Endothelial cell of umbilical vein (primary cell): ENCODE results near the gene DUSP28. TPM values are rescaled to one million over a fixed set of nuclear protein-coding genes. Genes with fewer than 3 reads are reported as not detected.

Source experiments
- BruUV-seq: library from RNA; stranded (reverse); fragments of 400-500 nt; replicated peaks from 2 replicates; lab custom pipeline; 2021; lab: Mats Ljungman, UMichigan
- CTCF ChIA-PET: fragments of 300-600, 350-600 bp; sonication (Branson Sonifier 250); formaldehyde crosslinking; loops from one replicate; lab custom pipeline; 2021; ENCODE audit warnings: antibody characterized with exemption, inconsistent platforms; lab: Charles Lee
- POLR2A ChIA-PET: fragments of 300-600, 350-600 bp; sonication (Branson Sonifier 250); formaldehyde crosslinking; loops from one replicate; lab custom pipeline; 2021; ENCODE audit warnings: antibody characterized with exemption, inconsistent platforms; lab: Charles Lee
- DNase-seq: peaks from one replicate; pipeline ENCODE4 v3.0.0-alpha.2; 2011; ENCODE audit warnings: low read depth, low spot score
- FAIRE-seq: peaks from 2 replicates; lab custom pipeline; 2011; peaks lifted over from hg19 to GRCh38; lab: Jason Lieb, UNC
- H2AFZ ChIP-seq: 2 replicates; pipeline ENCODE4 v1.6.0; 2012; ENCODE audit warnings: low read depth, low read length, control low read depth, inconsistent platforms
- H3K27ac ChIP-seq: 2 replicates; pipeline ENCODE4 v1.5.1; 2011; ENCODE audit warnings: low read depth, mild to moderate bottlenecking, control low read depth, low read length, moderate library complexity; ENCODE audit not compliant: insufficient read depth
- H3K27me3 ChIP-seq, 2 experiments: 2 replicates each; pipeline versions ENCODE4 v1.6.0 to v1.6.1; 2011; ENCODE audit warnings: low read length in 2 of 2, mixed read lengths in 1 of 2; ENCODE audit not compliant: control insufficient read depth in 2 of 2, insufficient read depth in 2 of 2
- H3K36me3 ChIP-seq, 2 experiments: 2 replicates in 1 of 2; 3 replicates in 1 of 2; pipeline ENCODE4 v1.5.1; 2011; ENCODE audit warnings: low read length in 2 of 2, mild to moderate bottlenecking in 1 of 2, moderate library complexity in 1 of 2; ENCODE audit not compliant: control insufficient read depth in 2 of 2, insufficient read depth in 2 of 2; ENCODE audit errors: extremely low read depth in 1 of 2
- H3K4me1 ChIP-seq: 3 replicates; pipeline ENCODE4 v1.5.1; 2011; ENCODE audit warnings: mild to moderate bottlenecking, low read length; ENCODE audit not compliant: control insufficient read depth, insufficient read depth; ENCODE audit errors: extremely low read depth
- H3K4me2 ChIP-seq: 2 replicates; pipeline ENCODE4 v1.6.1; 2011; ENCODE audit warnings: low read length, control low read depth, mixed read lengths; ENCODE audit not compliant: insufficient read depth
- H3K4me3 ChIP-seq, 3 experiments: fragments of 200-600 bp in 1 of 3; sonication (generic), shearing (Covaris generic) in 1 of 3; replicated peaks in 1 of 3; 2 replicates each; pipeline ENCODE4 v1.5.1; 2011 to 2016; ENCODE audit warnings: control low read depth in 3 of 3, low read length in 3 of 3, mild to moderate bottlenecking in 2 of 3, inconsistent platforms in 1 of 3, low read depth in 1 of 3, moderate library complexity in 1 of 3; ENCODE audit not compliant: insufficient read depth in 1 of 3
- H3K79me2 ChIP-seq: 2 replicates; pipeline ENCODE4 v1.6.0; 2012; ENCODE audit warnings: low read length, inconsistent platforms; ENCODE audit not compliant: control insufficient read depth, insufficient read depth
- H3K9ac ChIP-seq: replicated peaks from 2 replicates; pipeline ENCODE3; 2011; ENCODE audit warnings: low read length, control low read depth; ENCODE audit not compliant: insufficient read depth; ENCODE audit errors: extremely low read depth
- H3K9me1 ChIP-seq: replicated peaks from 3 replicates; pipeline ENCODE4 v1.6.0; 2011; ENCODE audit warnings: mild to moderate bottlenecking, low read length; ENCODE audit not compliant: control insufficient read depth, insufficient read depth; ENCODE audit errors: extremely low read depth
- H3K9me3 ChIP-seq: replicated peaks from 2 replicates; pipeline ENCODE4 v1.5.1; 2012; ENCODE audit warnings: low read length, inconsistent platforms; ENCODE audit not compliant: control insufficient read depth, insufficient read depth
- H4K20me1 ChIP-seq: replicated peaks from 2 replicates; pipeline ENCODE3; 2011; ENCODE audit warnings: mild to moderate bottlenecking, low read length; ENCODE audit not compliant: control insufficient read depth, insufficient read depth; ENCODE audit errors: extremely low read depth
- EZH2 ChIP-seq: IDR thresholded peaks from 2 replicates; pipeline ENCODE4 v1.6.1; 2012; ENCODE audit warnings: borderline replicate concordance, low read depth, mild to moderate bottlenecking, moderate library complexity, low read length, inconsistent platforms; ENCODE audit not compliant: severe bottlenecking
- FOS ChIP-seq: IDR thresholded peaks from 2 replicates; pipeline ENCODE4 v1.6.1; 2011; ENCODE audit warnings: mild to moderate bottlenecking, low read length, moderate library complexity, borderline replicate concordance; ENCODE audit not compliant: insufficient read depth
- GATA2 ChIP-seq: IDR thresholded peaks from 2 replicates; pipeline ENCODE4 v1.7.0; 2011; ENCODE audit warnings: low read depth, mild to moderate bottlenecking, moderate library complexity, mixed read lengths, low read length; ENCODE audit not compliant: insufficient read length, insufficient read depth
- JUN ChIP-seq: IDR thresholded peaks from 2 replicates; pipeline ENCODE4 v1.6.1; 2011; ENCODE audit warnings: borderline replicate concordance, low read depth; ENCODE audit not compliant: insufficient read length, insufficient read depth
- MAX ChIP-seq: IDR thresholded peaks from 2 replicates; pipeline ENCODE4 v1.6.1; 2011; ENCODE audit not compliant: insufficient read depth, insufficient read length
- MYC ChIP-seq: IDR thresholded peaks from one replicate; pipeline ENCODE4 v1.6.1; 2011; ENCODE audit warnings: mild to moderate bottlenecking, low read depth, low read length
- POLR2A ChIP-seq: IDR thresholded peaks from 2 replicates; pipeline ENCODE4 v1.6.1; 2012; ENCODE audit warnings: low read depth, mild to moderate bottlenecking, control low read depth, low read length
- POLR2AphosphoS5 ChIP-seq: IDR thresholded peaks from 2 replicates; pipeline ENCODE4 v1.6.1; 2012; ENCODE audit warnings: low read depth, mild to moderate bottlenecking, control low read depth, low read length, moderate library complexity; ENCODE audit not compliant: insufficient read depth
- dilution Hi-C: fragments of 300-500 bp; cut with MboI; formaldehyde crosslinking; loops from one replicate; pipeline ENCODE4 v1.15.0; 2019; ENCODE audit warnings: low sequenced_read_pairs; ENCODE audit not compliant: extremely low pct_ligation_motif_present
- intact Hi-C: fragments of 100-400 bp; cut with micrococcal nuclease; formaldehyde crosslinking; loops from one replicate; pipeline ENCODE4 v1.10.0; 2022
- polyA plus RNA-seq, 4 experiments: library from polyadenylated mRNA; depleted of rRNA in 3 of 4; stranded (reverse) in 3 of 4; unstranded in 1 of 4; fragments of >200 nt; gene quantifications; 2 replicates each; pipeline versions ENCODE4 v1.2.1 to v1.2.3, GENCODE V29; 2011 to 2012; ENCODE audit warnings: missing spikeins in 1 of 4
- total RNA-seq: library from RNA; stranded (reverse); gene quantifications from 2 replicates; pipeline ENCODE4 v1.2.3, GENCODE V29; 2021
- TF ChIP-seq, protein P1 (sequence below), 2 donors: IDR thresholded peaks; 1 replicate in 1 of 2; 2 replicates in 1 of 2; pipeline ENCODE4 v1.5.1; 2011; ENCODE audit warnings: low read length in 2 of 2, mild to moderate bottlenecking in 2 of 2, moderate library complexity in 2 of 2, control low read depth in 1 of 2, inconsistent platforms in 1 of 2, low read depth in 1 of 2; ENCODE audit not compliant: insufficient read depth in 1 of 2; ENCODE audit errors: extremely low read depth in 1 of 2

DUSP28 gene
- total and polyA plus RNA-seq, 2 donors (not counting 3 experiments of a cell fraction or from before 2014, with no cell fraction given) = 2.2 to 4.3 TPM

DNA sequence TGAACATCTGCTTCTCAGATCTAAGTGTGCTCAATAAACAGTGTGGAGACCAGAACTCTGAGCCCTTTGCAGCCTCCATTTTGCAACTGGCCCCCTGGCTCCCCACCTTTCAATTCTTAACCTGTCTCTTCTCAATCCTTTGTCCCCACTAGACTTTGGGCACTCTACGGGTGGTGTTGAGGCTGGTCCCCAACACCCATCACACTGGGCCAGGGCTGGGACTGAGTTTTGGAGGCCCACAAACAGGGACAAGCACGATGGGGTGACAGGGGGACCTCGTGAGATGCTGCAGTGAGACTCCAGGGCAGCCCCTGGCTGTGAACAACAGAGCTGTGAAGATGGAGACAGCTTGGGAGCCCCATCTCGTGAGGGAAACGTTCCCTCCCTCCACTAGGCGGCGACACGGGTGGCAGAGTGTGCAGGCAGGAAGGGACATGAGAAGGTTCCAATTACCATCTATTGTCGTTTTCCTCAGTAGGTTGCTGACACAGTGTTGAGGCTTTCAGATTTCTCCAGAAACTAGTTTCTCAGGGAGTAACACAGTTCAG, 3.5 kb upstream of the DUSP28 start:
- peak; percentile 85 for FAIRE-seq
- intact Hi-C loops (no loop called here), dilution Hi-C loops (no loop called here)
- TF ChIP-seq POLR2A (no peak), MYC (no peak)
- TF ChIP-seq, protein P1, sequence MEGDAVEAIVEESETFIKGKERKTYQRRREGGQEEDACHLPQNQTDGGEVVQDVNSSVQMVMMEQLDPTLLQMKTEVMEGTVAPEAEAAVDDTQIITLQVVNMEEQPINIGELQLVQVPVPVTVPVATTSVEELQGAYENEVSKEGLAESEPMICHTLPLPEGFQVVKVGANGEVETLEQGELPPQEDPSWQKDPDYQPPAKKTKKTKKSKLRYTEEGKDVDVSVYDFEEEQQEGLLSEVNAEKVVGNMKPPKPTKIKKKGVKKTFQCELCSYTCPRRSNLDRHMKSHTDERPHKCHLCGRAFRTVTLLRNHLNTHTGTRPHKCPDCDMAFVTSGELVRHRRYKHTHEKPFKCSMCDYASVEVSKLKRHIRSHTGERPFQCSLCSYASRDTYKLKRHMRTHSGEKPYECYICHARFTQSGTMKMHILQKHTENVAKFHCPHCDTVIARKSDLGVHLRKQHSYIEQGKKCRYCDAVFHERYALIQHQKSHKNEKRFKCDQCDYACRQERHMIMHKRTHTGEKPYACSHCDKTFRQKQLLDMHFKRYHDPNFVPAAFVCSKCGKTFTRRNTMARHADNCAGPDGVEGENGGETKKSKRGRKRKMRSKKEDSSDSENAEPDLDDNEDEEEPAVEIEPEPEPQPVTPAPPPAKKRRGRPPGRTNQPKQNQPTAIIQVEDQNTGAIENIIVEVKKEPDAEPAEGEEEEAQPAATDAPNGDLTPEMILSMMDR (IDR thresholded peaks at IDR 0.05; ENCODE audit: extremely low read depth in 1 of 2, insufficient read depth in 1 of 2, low read depth in 1 of 2, low read length in 2 of 2) = peak; percentile 56 to 57
- CTCF ChIA-PET = interaction anchor here (0.5 to 4.3 kb wide), 6 partner anchors 10 to 319 kb away, joined by 3 to 22 read pairs (median 6); partner anchors contain the start of gene CAPN10
- Histone ChIP-seq H3K9ac (no peak overlapping the region), H3K9me1 (no peaks in the 10 kb centered on the region), H4K20me1 (no peaks in the 10 kb centered on the region), H3K27ac (no peak overlapping the region), H3K4me3 (no peak overlapping the region), H3K27me3 (no peaks in the 10 kb centered on the region), H3K4me1 (peaks cover 26% of the 10 kb centered on the region), H2AFZ (no peak overlapping the region), H3K4me2 (peak overlapping the region; percentile 63), H3K9me3 (no peaks in the 10 kb centered on the region), H3K79me2 (peaks cover 13% of the 10 kb centered on the region), H3K36me3 (peaks cover 0 to 2% of the 10 kb centered on the region in 2 experiments)
- POLR2A ChIA-PET = no interaction called here
- BruUV-seq = no TSS peak
- DNase-seq = peak; percentile 32

DNA sequence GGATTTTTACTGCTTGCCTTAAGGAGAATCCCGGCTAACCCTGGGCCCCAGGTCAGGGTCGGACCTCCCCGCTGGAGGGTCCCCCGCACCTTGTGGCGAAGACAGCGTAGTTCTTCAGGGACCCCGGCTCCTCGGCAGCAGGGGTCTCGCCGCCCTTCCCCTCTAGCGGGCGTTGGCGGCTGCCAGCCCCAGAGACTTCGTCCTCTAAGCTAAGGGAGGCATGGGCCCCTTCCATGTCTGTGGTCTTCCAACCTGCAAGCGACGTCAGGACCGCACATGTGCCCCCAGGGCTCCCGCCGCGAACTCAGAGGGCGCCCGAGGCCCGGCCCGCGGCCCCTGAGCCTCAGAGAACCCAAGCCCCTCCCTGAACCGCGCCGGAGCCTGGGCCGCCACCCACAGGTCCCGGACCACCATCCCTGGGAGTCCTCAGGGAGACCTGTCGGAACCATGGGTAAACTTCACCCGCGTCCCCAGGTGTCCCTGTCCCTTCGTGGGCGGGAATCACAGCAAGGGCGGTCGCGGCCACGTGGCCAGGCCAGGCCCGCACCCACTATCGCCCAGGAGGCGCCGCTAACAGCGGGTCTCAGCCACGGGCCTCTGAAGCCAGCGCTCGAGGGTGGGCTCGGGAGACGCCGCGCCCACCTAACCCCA, 2.9 kb upstream of the DUSP28 start:
- Histone ChIP-seq H3K9ac (peak overlapping the region; percentile 27), H4K20me1 (no peaks in the 10 kb centered on the region), H3K4me2 (peak overlapping the region; percentile 63), H3K9me3 (no peaks in the 10 kb centered on the region), H2AFZ (peak overlapping the region; percentile 50), H3K27me3 (no peaks in the 10 kb centered on the region), H3K9me1 (no peaks in the 10 kb centered on the region), H3K79me2 (peaks cover 13% of the 10 kb centered on the region), H3K4me3 (peak overlapping the region in 2 of 3 experiments; percentile 10 to 39), H3K27ac (no peak overlapping the region), H3K4me1 (peaks cover 32% of the 10 kb centered on the region), H3K36me3 (peaks cover 0 to 2% of the 10 kb centered on the region in 2 experiments)
- ChIA-PET POLR2A (no interaction called here), CTCF (interaction anchor here (0.5 to 4.3 kb wide), 6 partner anchors 9 to 320 kb away, joined by 3 to 22 read pairs (median 6); partner anchors contain the start of gene CAPN10)
- no peak for TF ChIP-seq GATA2
- TF ChIP-seq MAX = no peak
- TF ChIP-seq MYC = no peak
- no peak for TF ChIP-seq JUN
- TF ChIP-seq EZH2 = no peak
- TF ChIP-seq, protein P1 (IDR thresholded peaks at IDR 0.05; ENCODE audit: extremely low read depth in 1 of 2, insufficient read depth in 1 of 2, low read depth in 1 of 2, low read length in 2 of 2) = no peak
- TF ChIP-seq POLR2A = no peak
- TF ChIP-seq POLR2AphosphoS5 = no peak
- no peak for TF ChIP-seq FOS
- DNase-seq (no peak), FAIRE-seq (no peak)
- intact Hi-C loops (no loop called here), dilution Hi-C loops (no loop called here)
- BruUV-seq = no TSS peak
